CD4-positive, alpha-beta T cell treated with Interleukin-6 at 100 ng/mL for 8 hours (primary cell): ENCODE results near the gene SH3BGRL3.
"Not testable (repeated sequence)": the region's sequence is repeated elsewhere in the genome, so short reads cannot be mapped to it uniquely, and the experiment has no call there.

Experiments used
- DNase-seq: peaks from one replicate; pipeline ENCODE4 v3.0.0-alpha.2; 2020; ENCODE audit warnings: mixed read lengths, low spot score

Gene SH3BGRL3

GRCh38 chr1:26279456-26280332, at the start of gene SH3BGRL3:
Gene SH3BGRL3 (plus strand): TSS chr1:26280086. CDS start chr1:26280156, 70 bp downstream.
- peak; percentile 85 for DNase-seq

DNA sequence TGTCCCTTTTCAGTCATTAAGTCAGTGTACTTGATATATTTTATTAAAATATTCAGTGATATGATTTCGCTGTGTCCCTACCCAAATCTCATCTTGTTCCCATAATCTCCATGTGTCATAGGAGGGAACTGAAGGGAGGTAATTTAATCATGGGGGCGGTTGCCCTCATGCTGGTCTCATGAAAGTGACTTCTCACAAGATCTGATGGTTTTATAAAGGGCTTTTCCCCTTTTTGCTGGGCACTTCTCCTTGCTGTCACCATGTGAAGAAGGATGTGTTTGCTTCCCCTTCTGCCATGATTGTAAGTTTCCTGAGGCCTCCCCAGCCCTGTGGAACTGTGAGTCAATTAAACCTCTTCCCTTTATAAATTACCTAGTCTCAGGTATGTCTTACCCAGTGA, 49.2 kb upstream of the SH3BGRL3 start:
- DNase-seq: not testable (repeated sequence)

- DNase-seq: peak; percentile 98
These were observed 45.8 kb upstream of the SH3BGRL3 start, which contains the start of gene CEP85 for GRCh38 chr1:26233903-26234643. Gene CEP85 (plus strand): TSS chr1:26234200. CDS start chr1:26239784, 5,584 bp downstream.

DNA sequence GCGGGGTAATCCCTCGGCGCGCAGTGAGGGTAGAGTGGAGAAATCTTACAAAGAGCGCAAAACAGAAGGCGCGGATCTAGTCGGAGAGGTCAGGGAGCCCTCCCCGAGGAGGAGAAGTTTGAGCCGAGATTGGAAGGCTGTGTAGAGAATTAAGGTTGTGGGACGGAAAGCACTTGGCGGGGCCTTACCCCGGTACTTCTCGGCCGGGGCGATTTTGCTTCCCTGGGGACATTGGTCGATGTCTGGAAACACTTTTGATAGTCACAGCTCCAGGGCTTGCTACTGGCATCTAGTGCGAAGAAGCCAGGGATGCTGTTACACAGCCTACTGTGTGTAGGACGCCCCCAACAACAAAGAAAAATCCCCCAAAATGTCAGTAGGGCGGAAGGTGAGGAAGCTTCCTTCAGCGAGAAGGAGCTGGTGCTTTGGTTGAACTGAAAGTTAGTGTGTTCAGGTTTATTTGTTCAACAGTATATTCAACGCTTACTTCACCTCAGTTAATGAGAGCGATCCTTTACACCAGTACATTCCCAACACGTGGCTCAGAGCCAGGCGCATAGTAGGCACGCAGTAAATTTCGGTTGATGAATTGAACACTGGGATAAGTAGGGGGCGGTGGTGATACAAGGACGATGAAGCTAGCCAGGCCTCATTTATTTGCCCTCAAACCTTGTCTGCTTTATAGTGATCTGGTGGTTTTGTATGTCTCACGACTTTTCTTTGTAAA, 45.1 kb upstream of the SH3BGRL3 start:
- DNase-seq: peak; percentile 3

GRCh38 chr1:26237230-26237966, 42.5 kb upstream of the SH3BGRL3 start:
- no peak for DNase-seq

DNA sequence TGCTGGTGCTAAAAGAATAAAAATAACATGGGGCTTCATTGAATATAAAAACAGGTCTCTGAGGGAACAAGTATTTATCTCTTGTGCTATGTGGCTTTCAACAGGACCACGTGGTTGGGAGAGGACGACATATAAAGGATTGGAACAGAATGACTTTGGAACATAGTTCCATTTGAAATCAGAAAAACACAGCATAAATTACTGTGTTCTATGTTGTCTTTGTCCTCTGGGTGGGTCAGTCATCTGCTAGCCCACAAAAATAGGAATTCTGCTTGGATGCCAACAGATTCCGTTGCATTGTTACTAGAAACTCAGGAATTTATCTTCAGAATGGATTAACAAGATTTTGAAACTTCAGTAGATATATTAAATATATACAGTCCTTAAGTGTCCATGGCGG, 40.0 kb upstream of the SH3BGRL3 start:
- DNase-seq: no peak

- no peak for DNase-seq
These were observed 27.2 kb upstream of the SH3BGRL3 start for GRCh38 chr1:26252718-26253117.

DNA sequence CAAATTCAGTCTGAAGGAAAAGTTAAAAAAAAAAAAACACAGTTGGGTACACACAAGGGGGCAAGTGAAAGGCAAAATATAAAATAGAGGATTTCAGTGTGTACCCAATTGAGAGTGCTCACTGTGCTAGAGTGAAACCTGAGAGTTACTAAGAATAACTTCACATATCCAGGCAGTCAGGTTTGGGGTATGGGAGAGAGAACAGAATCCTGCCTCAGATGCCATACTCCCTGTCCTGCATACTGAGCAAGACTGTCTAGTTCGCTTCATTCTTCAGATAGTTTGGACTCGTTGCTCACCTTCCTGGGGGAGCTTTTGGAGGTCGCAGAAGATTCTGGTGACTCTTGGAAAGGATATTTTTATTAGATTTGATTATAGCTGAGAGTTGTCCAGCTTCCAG, 25.5 kb upstream of the SH3BGRL3 start:
- no peak for DNase-seq

GRCh38 chr1:26257222-26257621, 22.7 kb upstream of the SH3BGRL3 start:
- no peak for DNase-seq

DNA sequence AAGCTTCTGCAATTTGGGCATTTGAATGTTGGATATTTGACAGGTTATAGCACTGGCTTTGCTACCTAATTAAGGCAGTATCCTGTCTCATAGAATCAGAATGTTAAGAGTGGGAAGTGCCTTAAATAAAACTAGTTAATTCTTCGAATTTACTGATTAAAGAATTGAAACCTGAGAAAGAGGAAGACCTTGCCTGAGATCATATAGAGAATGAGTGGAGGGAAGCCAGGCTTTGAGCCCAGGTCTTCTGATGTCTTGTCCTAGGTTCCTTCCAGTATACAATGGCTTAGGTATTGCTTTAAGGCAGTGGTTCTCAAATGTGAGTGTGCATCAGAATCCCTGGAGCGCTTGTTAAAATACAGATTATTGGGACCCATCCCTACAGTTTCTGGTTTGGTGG, 20.9 kb upstream of the SH3BGRL3 start:
- no peak for DNase-seq

- no peak for DNase-seq
These were observed 20.3 kb upstream of the SH3BGRL3 start for GRCh38 chr1:26259578-26259977.

- no peak for DNase-seq
These were observed 16.7 kb upstream of the SH3BGRL3 start for GRCh38 chr1:26263212-26263611.

DNA sequence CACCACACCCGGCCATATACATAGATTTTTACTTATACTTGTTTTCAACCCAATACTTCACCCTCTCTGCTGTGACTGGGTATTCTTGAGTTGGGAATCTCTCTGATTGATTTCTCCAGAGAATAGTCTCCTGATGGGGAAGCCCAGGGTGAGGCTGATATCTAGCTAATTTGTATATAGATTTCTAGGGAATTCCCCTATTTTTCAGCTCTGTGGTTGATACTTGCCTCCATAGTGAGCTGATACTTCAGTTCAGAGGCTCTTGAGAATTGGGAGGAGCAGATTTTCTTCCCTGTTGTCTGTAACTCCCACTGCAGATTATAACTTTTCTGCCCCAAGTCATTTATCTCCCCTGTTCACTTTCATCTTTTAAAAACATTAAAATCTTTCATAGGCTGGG, 14.5 kb upstream of the SH3BGRL3 start:
- no peak for DNase-seq

- no peak for DNase-seq
These were observed 11.3 kb upstream of the SH3BGRL3 start for GRCh38 chr1:26268290-26269197.

GRCh38 chr1:26269198-26269550, 10.7 kb upstream of the SH3BGRL3 start:
- no peak for DNase-seq

DNA sequence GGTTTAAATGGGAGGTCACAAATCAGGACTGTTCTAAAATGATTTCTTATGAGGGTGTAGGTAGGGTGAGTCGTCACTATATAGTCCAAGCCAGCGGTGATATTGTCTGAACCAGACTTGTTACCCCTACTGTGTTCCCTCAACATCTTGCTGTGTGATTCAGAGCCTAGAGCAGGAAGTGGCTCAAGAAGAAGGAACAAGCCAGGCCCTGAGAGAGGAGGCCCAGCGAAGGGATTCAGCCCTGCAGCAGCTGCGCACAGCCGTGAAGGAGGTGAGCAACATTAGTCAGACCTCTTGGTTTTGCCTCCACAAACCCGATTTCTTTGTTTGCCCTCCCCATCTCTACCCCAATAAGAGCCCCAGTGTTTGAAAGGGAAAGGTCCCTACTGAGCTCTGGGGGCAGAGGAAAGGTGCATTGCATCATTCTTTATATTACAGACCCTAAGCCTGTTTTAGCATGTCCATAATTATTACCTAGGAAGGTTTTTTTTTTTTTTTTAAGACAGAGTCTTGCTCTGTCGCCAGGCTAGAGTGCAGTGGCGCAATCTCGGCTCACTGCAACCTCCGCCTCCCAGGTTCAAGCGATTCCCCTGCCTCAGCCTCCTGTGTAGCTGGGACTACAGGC, 5.0 kb upstream of the SH3BGRL3 start:
- no peak for DNase-seq

DNA sequence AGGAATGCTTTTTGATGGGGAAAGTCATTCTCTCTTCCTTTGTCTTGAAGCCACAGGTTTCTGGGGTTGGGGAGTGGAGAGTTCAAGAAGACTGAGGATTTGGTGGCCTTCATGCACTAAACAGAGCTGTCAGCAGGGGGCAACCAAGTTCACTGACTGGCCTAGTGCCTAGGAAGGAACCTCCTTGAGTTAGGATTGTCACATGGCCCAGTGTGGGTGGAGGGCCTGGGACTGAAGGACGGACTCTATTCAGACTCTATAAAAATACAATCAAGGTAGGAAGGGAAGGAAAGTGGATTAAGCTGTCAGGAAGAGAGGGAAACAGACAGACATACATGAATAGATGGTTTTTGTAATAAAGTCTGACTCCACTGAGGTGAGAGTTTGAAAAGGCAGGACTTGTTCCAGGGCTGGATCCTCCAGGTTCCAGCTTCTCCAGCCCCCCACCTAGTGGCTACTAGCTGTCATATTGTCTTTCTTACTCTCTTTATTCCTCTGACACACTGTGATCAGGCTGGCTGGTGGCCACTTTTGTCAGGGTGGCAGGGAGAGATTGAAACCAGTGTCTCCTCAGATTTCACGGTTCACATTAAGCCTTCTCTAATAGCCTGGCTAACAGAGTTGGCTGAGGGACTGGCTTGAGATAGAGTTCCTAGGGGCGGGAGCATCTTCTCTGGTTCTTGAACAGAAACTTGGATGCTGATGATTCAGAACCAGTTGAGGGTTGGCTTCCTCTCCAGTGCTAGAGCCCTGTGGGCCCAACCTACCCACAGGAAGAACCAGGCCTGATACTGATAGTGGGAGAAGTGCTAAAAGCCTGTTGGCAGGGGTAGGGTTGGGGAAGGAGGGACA, 4.1 kb upstream of the SH3BGRL3 start:
- DNase-seq: peak; percentile 84

GRCh38 chr1:26276432-26276838, 3.5 kb upstream of the SH3BGRL3 start:
- DNase-seq: no peak

DNA sequence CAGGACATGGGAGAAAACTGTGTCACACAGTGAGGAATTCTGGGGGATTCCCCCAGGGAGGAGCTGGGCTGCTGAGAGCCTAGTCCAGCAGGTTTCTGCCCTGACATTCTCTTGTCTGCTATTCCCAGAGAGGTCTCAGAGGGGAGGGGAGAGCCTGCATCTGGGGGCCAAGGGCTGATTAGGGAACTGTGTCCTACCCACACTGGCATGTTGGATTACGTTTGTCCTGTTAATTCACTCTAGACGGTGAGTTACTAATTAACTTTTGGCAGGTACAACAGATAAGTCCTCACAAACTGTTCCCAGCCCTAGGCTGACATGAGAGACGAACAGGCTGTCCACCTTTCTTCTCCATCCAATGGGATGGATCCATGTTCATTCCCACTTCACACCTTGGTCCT, 2.6 kb upstream of the SH3BGRL3 start:
- no peak for DNase-seq
